Ishikawa (cell line): ENCODE measurements around the gene KCNG1.

Source experiments
- CEBPB ChIP-seq: IDR thresholded peaks from 2 replicates; pipeline ENCODE4 v1.6.1; 2012
- CREB1 ChIP-seq: IDR thresholded peaks from 2 replicates; pipeline ENCODE4 v1.6.1; 2012; ENCODE audit warnings: low read depth
- EGR1 ChIP-seq: IDR thresholded peaks from 2 replicates; pipeline ENCODE4 v1.6.1; 2012
- EP300 ChIP-seq: IDR thresholded peaks from 2 replicates; pipeline ENCODE4 v1.6.1; 2012; ENCODE audit warnings: borderline replicate concordance
- FOXM1 ChIP-seq: IDR thresholded peaks from 2 replicates; pipeline ENCODE4 v1.6.1; 2012; ENCODE audit warnings: low read depth, borderline replicate concordance
- NFIC ChIP-seq: IDR thresholded peaks from 2 replicates; pipeline ENCODE4 v1.6.1; 2012
- RAD21 ChIP-seq: IDR thresholded peaks from 2 replicates; pipeline ENCODE4 v1.6.1; 2012; ENCODE audit warnings: low read depth
- TAF1 ChIP-seq: IDR thresholded peaks from 2 replicates; pipeline ENCODE4 v1.6.1; 2012; ENCODE audit warnings: low read depth, mild to moderate bottlenecking
- TCF12 ChIP-seq: IDR thresholded peaks from 2 replicates; pipeline ENCODE4 v1.6.1; 2012; ENCODE audit warnings: low read depth
- TEAD4 ChIP-seq: IDR thresholded peaks from 2 replicates; pipeline ENCODE4 v1.6.1; 2012
- YY1 ChIP-seq: IDR thresholded peaks from 2 replicates; pipeline ENCODE4 v1.6.1; 2012; ENCODE audit warnings: low read depth
- ZBTB7A ChIP-seq: IDR thresholded peaks from 2 replicates; pipeline ENCODE4 v1.6.1; 2012; ENCODE audit warnings: low read depth
- TF ChIP-seq, protein P1 (sequence below): IDR thresholded peaks from 2 replicates; pipeline ENCODE4 v1.6.1; 2012
- TF ChIP-seq, protein P2 (sequence below): IDR thresholded peaks from 2 replicates; pipeline ENCODE4 v1.6.1; 2012; ENCODE audit warnings: low read depth, mild to moderate bottlenecking
- TF ChIP-seq, protein P3 (sequence below): IDR thresholded peaks from 2 replicates; pipeline ENCODE4 v1.6.1; 2012

Gene KCNG1

DNA sequence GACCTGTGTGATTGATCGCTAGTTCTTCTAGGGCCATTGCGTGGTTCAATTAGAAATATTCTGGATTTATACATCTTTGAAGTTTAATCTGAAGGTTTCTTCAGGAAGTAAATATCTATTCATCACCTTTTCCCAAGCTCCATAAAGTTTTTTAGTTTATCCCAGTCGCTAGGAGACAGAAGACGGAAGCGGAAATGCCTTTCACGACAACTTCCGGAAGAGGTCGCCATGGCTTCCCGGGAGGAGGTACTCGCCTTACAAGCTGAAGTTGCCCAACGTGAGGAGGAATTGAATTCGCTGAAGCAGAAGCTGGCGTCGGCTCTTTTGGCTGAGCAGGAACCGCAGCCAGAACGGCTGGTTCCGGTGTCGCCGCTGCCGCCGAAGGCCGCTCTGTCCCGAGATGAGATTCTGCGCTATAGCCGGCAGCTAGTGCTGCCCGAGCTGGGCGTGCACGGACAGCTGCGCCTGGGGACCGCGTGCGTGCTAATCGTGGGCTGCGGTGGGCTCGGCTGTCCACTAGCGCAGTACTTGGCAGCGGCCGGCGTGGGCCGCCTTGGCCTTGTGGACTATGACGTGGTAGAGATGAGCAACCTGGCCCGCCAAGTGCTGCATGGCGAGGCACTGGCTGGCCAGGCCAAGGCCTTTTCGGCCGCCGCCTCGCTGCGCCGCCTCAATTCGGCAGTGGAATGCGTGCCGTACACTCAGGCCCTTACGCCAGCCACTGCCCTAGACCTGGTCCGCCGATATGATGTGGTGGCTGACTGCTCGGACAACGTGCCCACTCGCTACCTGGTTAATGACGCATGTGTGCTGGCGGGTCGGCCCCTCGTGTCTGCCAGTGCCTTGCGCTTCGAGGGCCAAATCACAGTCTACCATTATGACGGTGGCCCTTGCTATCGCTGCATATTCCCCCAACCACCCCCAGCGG is 64.0 kb downstream of the KCNG1 start, which contains the start of gene MOCS3:
MOCS3 (plus strand) TSS at position 204 of the 928 bp plus-strand sequence; CDS start at position 229, 25 bp downstream.
- TF ChIP-seq FOXM1 (no peak; the same call in 1 of the 2 replicates), TEAD4 (no peak), NFIC (no peak), TAF1 (no peak; the same call in 1 of the 2 replicates), ZBTB7A (no peak), TCF12 (peak; percentile 50; the same call in 1 of the 2 replicates), YY1 (peak; percentile 85), CEBPB (0 out of 2 replicates have a peak, but pooled peaks have one; percentile 37), EP300 (no peak), EGR1 (peak; percentile 63), CREB1 (peak; percentile 55), RAD21 (no peak)
- TF ChIP-seq, protein P1, sequence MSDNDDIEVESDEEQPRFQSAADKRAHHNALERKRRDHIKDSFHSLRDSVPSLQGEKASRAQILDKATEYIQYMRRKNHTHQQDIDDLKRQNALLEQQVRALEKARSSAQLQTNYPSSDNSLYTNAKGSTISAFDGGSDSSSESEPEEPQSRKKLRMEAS: peak; percentile 36
- TF ChIP-seq, protein P2, sequence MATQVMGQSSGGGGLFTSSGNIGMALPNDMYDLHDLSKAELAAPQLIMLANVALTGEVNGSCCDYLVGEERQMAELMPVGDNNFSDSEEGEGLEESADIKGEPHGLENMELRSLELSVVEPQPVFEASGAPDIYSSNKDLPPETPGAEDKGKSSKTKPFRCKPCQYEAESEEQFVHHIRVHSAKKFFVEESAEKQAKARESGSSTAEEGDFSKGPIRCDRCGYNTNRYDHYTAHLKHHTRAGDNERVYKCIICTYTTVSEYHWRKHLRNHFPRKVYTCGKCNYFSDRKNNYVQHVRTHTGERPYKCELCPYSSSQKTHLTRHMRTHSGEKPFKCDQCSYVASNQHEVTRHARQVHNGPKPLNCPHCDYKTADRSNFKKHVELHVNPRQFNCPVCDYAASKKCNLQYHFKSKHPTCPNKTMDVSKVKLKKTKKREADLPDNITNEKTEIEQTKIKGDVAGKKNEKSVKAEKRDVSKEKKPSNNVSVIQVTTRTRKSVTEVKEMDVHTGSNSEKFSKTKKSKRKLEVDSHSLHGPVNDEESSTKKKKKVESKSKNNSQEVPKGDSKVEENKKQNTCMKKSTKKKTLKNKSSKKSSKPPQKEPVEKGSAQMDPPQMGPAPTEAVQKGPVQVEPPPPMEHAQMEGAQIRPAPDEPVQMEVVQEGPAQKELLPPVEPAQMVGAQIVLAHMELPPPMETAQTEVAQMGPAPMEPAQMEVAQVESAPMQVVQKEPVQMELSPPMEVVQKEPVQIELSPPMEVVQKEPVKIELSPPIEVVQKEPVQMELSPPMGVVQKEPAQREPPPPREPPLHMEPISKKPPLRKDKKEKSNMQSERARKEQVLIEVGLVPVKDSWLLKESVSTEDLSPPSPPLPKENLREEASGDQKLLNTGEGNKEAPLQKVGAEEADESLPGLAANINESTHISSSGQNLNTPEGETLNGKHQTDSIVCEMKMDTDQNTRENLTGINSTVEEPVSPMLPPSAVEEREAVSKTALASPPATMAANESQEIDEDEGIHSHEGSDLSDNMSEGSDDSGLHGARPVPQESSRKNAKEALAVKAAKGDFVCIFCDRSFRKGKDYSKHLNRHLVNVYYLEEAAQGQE: no peak
- TF ChIP-seq, protein P3, sequence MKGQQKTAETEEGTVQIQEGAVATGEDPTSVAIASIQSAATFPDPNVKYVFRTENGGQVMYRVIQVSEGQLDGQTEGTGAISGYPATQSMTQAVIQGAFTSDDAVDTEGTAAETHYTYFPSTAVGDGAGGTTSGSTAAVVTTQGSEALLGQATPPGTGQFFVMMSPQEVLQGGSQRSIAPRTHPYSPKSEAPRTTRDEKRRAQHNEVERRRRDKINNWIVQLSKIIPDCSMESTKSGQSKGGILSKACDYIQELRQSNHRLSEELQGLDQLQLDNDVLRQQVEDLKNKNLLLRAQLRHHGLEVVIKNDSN: no peak

DNA sequence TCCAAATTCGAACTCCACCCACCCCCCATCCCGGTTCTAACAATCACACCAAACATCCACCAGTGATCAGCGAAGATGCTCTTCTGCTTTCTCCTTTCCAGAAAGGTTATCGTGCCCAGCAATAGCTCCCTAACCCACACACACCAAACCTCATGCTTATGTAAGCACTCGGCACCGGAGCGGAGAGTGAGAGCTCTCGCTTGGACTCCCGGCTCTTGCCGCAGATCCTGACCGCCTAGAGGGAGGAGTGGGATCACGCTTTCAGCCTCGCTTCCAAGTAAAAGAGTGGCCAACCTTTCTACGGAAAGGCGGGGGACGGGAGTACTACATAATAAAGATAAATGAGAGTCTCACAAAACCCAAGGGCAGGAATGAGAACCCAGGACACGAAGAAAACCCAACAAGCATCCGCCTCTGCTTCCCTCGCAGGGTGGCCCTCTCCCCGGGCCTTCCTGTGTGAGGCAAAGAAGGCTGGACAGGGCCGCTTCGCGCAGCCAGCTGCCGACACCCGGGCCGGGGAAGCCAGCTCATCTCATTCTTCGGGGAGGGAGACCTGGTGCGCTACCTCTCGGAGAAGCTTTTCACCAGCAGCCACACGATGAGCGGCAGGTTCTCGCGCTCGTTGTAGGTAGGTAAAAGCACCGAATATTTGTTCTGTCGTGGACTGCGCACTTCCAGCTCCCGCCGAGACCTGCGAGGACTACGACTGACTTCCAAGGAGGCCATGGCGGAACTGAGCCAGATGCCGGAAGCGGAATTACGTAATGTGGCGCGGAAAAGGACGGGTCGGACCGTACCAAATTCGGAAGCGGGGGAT is 64.9 kb downstream of the KCNG1 start, which contains the start of gene DPM1:
DPM1 (minus strand) TSS at position 735 of the 817 bp plus-strand sequence; CDS start at position 726, 9 bp downstream.
- TF ChIP-seq TAF1 (peak; percentile 99), YY1 (peak; percentile 85), EGR1 (no peak), TCF12 (no peak), TEAD4 (no peak), FOXM1 (no peak), CEBPB (no peak), EP300 (no peak), RAD21 (no peak), ZBTB7A (no peak), CREB1 (peak; percentile 78), NFIC (no peak)
- TF ChIP-seq, protein P2: 0 out of 2 replicates have a peak, but pooled peaks have one; percentile 24
- TF ChIP-seq, protein P1: peak; percentile 73
- TF ChIP-seq, protein P3: no peak

DNA sequence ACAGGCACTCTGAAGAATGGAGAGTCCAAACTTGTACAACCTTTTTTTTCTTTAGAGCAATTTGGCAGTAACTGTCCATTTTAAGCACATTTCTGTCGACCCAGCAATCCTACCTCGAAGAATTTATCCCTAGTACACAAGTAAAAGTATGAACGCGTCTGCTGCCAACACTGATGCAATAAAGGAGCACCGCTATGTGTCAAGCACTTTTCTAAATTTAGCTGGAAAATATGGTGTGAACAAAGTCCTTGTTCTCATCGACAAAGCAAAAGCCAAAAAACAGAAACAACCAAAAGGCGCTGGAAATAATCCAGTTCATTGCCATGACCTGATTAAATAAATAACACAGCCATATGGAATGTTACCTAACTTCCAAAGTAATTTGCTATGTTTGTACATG is 65.6 kb downstream of the KCNG1 start:
- TF ChIP-seq, protein P3: no peak
- TF ChIP-seq, protein P2: no peak
- TF ChIP-seq FOXM1: no peak
- TF ChIP-seq TCF12: no peak
- no peak for TF ChIP-seq EGR1
- TF ChIP-seq CEBPB: no peak
- TF ChIP-seq, protein P1: no peak
- TF ChIP-seq TEAD4: no peak
